Upper lobe of left lung (tissue), 4 donors: ENCODE data around the gene HHIPL2.

Experiments
- EP300 ChIP-seq, 4 donors: sonication (generic); formaldehyde crosslinking; IDR thresholded peaks; one replicate each; pipeline ENCODE4 v1.5.1; 2017; ENCODE audit warnings: antibody characterized with exemption in 4 of 4, control low read depth in 2 of 4
- POLR2A ChIP-seq, 4 donors: fragments of 450-650 bp; IDR thresholded peaks; one replicate each; pipeline ENCODE4 v1.5.1; 2016 to 2017; ENCODE audit warnings: antibody characterized with exemption in 4 of 4, mild to moderate bottlenecking in 2 of 4
- POLR2AphosphoS5 ChIP-seq, 2 donors: sonication (generic); formaldehyde crosslinking; IDR thresholded peaks; one replicate each; pipeline ENCODE4 v1.5.1; 2017; ENCODE audit warnings: antibody characterized with exemption in 2 of 2
- TF ChIP-seq, protein P1 (sequence below), 6 experiments: fragments of 450-650 bp in 4 of 6; fragments of 200-600 bp in 2 of 6; sonication (generic) in 2 of 6; IDR thresholded peaks; one replicate each; pipeline ENCODE4 v1.5.1; 2016 to 2019; ENCODE audit warnings: antibody characterized with exemption in 6 of 6

DNA sequence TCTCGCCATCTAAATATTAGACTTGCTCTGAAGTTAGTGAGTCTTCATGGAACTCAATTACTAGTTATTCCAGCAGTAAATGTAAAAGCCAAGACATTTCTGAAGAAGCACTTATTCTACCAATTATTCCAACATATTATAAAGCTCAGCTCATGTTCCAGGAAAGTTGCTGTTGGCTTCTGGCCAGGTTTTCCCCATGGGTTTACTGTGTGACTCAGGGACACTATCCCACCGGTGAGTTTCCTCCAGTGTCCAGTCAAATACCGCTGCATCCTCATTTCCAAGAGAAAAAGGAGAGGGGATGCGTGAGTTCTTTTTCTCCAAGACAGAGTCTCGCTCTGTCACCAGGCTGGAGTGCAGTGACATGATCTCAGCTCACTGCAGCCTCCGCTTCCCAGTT is 9.2 kb upstream of the HHIPL2 start:
- TF ChIP-seq, protein P1, sequence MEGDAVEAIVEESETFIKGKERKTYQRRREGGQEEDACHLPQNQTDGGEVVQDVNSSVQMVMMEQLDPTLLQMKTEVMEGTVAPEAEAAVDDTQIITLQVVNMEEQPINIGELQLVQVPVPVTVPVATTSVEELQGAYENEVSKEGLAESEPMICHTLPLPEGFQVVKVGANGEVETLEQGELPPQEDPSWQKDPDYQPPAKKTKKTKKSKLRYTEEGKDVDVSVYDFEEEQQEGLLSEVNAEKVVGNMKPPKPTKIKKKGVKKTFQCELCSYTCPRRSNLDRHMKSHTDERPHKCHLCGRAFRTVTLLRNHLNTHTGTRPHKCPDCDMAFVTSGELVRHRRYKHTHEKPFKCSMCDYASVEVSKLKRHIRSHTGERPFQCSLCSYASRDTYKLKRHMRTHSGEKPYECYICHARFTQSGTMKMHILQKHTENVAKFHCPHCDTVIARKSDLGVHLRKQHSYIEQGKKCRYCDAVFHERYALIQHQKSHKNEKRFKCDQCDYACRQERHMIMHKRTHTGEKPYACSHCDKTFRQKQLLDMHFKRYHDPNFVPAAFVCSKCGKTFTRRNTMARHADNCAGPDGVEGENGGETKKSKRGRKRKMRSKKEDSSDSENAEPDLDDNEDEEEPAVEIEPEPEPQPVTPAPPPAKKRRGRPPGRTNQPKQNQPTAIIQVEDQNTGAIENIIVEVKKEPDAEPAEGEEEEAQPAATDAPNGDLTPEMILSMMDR (IDR thresholded peaks at IDR 0.05): no peak
- no peak for TF ChIP-seq POLR2A (IDR thresholded peaks at IDR 0.05)
- TF ChIP-seq POLR2AphosphoS5 (IDR thresholded peaks at IDR 0.05): no peak
- TF ChIP-seq EP300 (IDR thresholded peaks at IDR 0.05): no peak
